SK-N-MC (cell line): Measurements from ENCODE around the gene ARMC6.

Experiments used
- DNase-seq: peaks from one replicate; pipeline ENCODE4 v3.0.0-alpha.2; 2011; ENCODE audit warnings: low read depth, low spot score
- H3K27ac ChIP-seq: fragments of 200-600 bp; sonication (generic); 2 replicates; pipeline ENCODE4 v1.5.1; 2016; ENCODE audit warnings: mixed run types
- H3K36me3 ChIP-seq: fragments of 200-600 bp; sonication (generic); 2 replicates; pipeline ENCODE4 v1.6.1; 2017; ENCODE audit warnings: antibody characterized with exemption, low read length, mixed read lengths; ENCODE audit not compliant: insufficient read depth
- H3K4me3 ChIP-seq: fragments of 200-600 bp; sonication (generic); 2 replicates; pipeline ENCODE4 v1.5.1; 2016
- H3K9ac ChIP-seq: fragments of 200-600 bp; sonication (generic); 2 replicates; pipeline ENCODE4 v1.8.0; 2017; ENCODE audit warnings: mixed run types, mixed read lengths; ENCODE audit not compliant: insufficient read length
- H3K9me3 ChIP-seq: fragments of 200-600 bp; sonication (generic); 2 replicates; pipeline ENCODE4 v1.6.1; 2017; ENCODE audit warnings: low read depth, mild to moderate bottlenecking, antibody characterized with exemption, low read length, moderate library complexity, mixed read lengths
- EZH2 ChIP-seq: fragments of 200-600 bp; sonication (generic); IDR thresholded peaks from one replicate; pipeline ENCODE4 v1.6.1; 2017; ENCODE audit warnings: antibody characterized with exemption
- FOXP2 ChIP-seq: optimal IDR thresholded peaks from 2 replicates; pipeline ENCODE3; 2011; ENCODE audit warnings: mild to moderate bottlenecking, moderate library complexity; ENCODE audit not compliant: insufficient read depth; ENCODE audit errors: extremely low read length, control extremely low read depth
- POLR2AphosphoS5 ChIP-seq: IDR thresholded peaks from 2 replicates; pipeline ENCODE4 v1.6.1; 2012; ENCODE audit warnings: mild to moderate bottlenecking, low read depth, low read length, borderline replicate concordance

Gene ARMC6

DNA sequence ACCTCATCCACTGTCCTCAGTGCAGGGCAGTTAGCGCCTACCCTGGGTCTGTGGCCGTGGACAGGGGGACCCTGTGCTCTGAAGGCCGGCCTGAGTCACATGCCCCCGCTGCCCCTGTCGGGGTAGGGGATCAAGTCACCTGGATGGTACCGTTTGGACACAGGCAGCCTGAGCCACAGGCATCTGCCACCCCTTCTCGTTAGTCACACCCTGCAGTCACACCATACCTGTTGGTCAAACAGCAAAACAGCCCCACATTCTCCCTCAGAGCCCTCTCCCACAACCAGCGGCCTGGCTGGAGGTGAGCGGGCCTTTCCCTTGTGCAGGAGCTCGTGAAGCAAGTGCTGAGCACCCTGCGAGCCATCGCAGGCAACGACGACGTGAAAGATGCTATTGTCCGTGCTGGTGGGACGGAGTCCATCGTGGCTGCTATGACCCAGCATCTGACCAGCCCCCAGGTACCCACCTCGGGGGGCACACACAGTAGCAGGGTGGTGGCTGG is 21.6 kb downstream of the ARMC6 start:
- Histone ChIP-seq H3K27ac (no peak overlapping the region), H3K36me3 (peaks cover 69% of the 10 kb centered on the region), H3K9me3 (no peaks in the 10 kb centered on the region), H3K9ac (no peak overlapping the region), H3K4me3 (no peak overlapping the region)
- TF ChIP-seq EZH2 (no peak), FOXP2 (no peak), POLR2AphosphoS5 (no peak)
- no peak for DNase-seq

GRCh38 chr19:19055701-19056100 is 22.3 kb downstream of the ARMC6 start:
- TF ChIP-seq POLR2AphosphoS5, result no peak
- no peak for TF ChIP-seq EZH2
- no peak for TF ChIP-seq FOXP2
- Histone ChIP-seq H3K9ac (no peak overlapping the region), H3K36me3 (peaks cover 66% of the 10 kb centered on the region), H3K27ac (no peak overlapping the region), H3K9me3 (no peaks in the 10 kb centered on the region), H3K4me3 (no peak overlapping the region)
- DNase-seq, result no peak

DNA sequence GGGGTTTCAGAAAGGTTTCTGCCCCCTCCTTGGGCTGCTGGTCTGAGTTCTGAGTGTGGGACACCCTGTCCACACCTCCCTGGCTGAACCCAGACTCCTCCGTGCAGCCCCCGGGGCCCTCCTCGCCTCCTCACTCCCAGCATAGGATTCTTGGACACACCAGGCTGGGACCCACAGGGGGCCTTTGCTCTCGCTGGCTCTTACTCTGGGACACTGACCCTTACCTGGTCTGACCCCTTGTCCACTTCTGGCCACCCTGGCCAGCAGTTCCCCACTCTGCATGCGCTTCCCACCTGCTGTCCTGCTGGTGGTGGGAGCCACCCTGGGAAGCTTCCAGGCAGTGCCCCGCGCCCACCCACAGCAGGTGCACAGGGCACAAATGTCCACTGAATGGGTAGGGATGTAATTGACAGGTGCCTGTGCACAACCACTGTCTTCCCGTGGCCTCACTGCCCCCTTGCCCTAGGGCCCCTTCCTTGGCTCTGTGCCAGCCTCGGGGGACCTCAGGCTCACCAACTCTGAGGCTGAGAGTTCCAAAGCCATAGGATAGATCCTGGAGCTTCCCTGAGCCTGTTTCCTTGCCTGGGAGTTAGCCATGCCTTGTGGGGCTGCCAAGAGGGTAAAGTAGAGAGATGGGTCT is 23.4 kb downstream of the ARMC6 start:
- TF ChIP-seq FOXP2, result no peak
- no peak for TF ChIP-seq EZH2
- TF ChIP-seq POLR2AphosphoS5, result no peak
- Histone ChIP-seq H3K9me3 (no peaks in the 10 kb centered on the region), H3K27ac (no peak overlapping the region), H3K9ac (no peak overlapping the region), H3K4me3 (no peak overlapping the region), H3K36me3 (peaks cover 56% of the 10 kb centered on the region)
- DNase-seq, result no peak

- Histone ChIP-seq H3K4me3 (no peak overlapping the region), H3K9me3 (no peaks in the 10 kb centered on the region), H3K9ac (no peak overlapping the region), H3K27ac (no peak overlapping the region), H3K36me3 (peaks cover 50% of the 10 kb centered on the region)
- TF ChIP-seq POLR2AphosphoS5 (no peak), FOXP2 (no peak), EZH2 (no peak)
- no peak for DNase-seq
Measured at GRCh38 chr19:19057317-19057716, 23.9 kb downstream of the ARMC6 start.

- no peak overlapping the region for H3K9ac ChIP-seq
- TF ChIP-seq POLR2AphosphoS5, result no peak
- no peak for TF ChIP-seq EZH2
- TF ChIP-seq FOXP2, result no peak
- DNase-seq, result no peak
- H3K4me3 ChIP-seq, result no peak overlapping the region
- no peak overlapping the region for H3K27ac ChIP-seq
- H3K9me3 ChIP-seq, result no peaks in the 10 kb centered on the region
- peaks cover 46% of the 10 kb centered on the region for H3K36me3 ChIP-seq
Measured at GRCh38 chr19:19057720-19058119, 24.3 kb downstream of the ARMC6 start.

DNA sequence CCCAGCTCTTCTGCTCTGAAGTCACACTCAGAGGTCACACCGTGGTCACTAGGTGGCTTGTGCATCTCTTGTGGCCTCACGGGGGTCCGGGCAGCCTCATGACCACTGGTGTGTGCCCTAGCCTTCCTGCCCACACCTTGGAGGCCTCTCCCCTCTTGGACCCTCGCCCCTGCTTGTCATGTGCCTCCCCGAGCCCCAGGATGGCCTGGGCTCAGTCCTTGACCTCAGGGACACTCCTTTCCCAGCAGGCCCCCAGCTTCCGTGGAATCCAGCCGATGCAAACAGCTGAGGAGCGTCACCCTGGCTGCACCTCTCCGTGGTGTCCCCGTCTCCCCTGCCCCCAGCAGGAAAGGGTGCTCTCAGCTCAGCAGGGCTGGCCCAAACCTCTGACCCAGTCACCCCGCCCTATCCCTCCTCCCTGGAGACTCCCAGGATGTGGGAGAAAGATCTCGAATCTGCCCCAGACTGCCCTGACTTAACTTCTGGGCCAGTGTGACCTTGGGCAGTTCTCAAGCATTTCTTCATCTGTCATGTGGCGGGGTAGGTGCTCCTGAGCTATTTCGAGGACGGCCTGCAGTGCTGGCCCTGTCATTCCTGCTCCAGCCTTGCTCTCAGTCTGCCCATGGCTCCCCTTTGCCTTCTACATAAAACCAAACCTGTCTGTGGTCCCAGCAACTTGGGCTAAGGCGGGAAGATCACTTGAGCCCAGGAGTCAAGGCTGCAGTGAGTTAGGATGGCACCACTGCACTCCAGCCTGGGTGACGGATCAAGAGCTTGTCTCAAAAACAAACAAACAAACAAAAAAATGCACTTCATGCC is 25.8 kb downstream of the ARMC6 start:
- Histone ChIP-seq H3K9me3 (no peaks in the 10 kb centered on the region), H3K27ac (no peak overlapping the region), H3K9ac (no peak overlapping the region), H3K36me3 (peaks cover 37% of the 10 kb centered on the region), H3K4me3 (no peak overlapping the region)
- no peak for TF ChIP-seq EZH2
- TF ChIP-seq FOXP2, result no peak
- TF ChIP-seq POLR2AphosphoS5, result no peak
- no peak for DNase-seq

DNA sequence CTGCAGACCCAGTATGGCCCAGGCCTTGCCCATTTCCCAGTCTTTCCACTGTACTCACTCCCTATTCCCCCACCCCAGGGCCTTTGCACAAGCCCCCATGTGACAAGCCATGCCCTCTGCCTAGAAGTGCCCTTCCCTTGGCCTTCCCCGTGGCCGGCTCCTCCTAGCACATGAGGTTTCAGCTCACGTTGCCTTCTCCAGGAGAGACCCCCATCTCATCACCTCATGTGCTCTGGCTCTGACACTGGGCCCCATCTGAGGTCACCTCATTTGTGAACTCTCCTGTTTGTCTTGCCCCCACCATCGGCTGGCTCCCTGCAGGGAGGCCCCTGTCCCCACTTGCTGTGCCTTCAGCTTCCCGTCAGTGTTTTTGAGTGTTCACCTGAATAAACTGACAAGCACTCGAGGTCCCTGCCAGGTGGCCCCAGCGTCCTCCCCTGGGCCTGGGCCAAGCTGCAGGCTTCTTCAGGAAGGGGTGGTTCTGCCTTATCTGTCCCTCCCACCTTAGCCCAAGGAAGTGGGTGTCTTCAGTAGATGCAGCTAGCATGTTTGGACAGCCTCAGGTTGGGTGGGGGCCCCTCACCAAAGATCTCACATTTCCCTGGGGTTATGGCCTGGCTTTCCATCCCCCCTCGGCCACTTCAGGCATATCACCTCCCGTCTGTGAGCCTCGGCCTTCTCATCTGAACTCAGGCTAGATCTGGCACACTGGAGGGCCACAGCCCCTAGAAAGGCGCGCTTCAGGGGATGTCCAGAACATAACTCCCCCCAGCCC is 26.6 kb downstream of the ARMC6 start:
- H3K36me3 ChIP-seq, result peaks cover 29% of the 10 kb centered on the region; the same call in 1 of the 2 replicates
- no peak overlapping the region for H3K9ac ChIP-seq
- no peak for DNase-seq

DNA sequence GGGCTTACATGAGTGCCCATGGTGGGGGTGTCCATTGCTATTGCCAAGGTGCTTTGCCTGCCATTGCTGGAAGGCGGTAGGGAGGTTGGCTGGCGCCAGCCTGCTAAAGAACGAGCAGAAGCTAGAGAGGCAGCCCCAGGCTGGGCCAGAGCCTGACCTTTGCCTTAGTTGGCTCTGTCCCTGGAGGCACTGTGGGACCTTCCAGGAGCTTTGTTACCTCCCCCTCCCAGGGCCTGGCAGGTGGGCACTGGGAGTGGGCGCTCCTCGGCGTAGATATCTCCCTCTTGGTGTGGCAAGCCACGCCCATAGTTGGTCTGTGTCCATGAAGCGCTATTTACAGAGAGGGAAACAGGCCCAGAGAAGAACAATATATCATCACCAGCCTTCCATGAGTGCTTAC is 28.1 kb downstream of the ARMC6 start:
- Histone ChIP-seq H3K9me3 (no peaks in the 10 kb centered on the region), H3K9ac (no peak overlapping the region), H3K27ac (no peak overlapping the region), H3K36me3 (peaks cover 19% of the 10 kb centered on the region; the same call in 1 of the 2 replicates), H3K4me3 (no peak overlapping the region)
- no peak for DNase-seq
- TF ChIP-seq POLR2AphosphoS5, result no peak

More for the DNA sequence above, 26.6 kb downstream of the ARMC6 start:
- TF ChIP-seq FOXP2, result no peak
- TF ChIP-seq EZH2, result no peak
- no peak for TF ChIP-seq POLR2AphosphoS5
- no peak overlapping the region for H3K27ac ChIP-seq
- H3K4me3 ChIP-seq, result no peak overlapping the region
- H3K9me3 ChIP-seq, result no peaks in the 10 kb centered on the region
